HCT116 (cell line): Measurements from ENCODE around the gene CENPF.

Experiments used
- POLR2AphosphoS5 ChIP-seq: IDR thresholded peaks from 2 replicates; pipeline ENCODE4 v1.6.1; 2011; ENCODE audit warnings: mild to moderate bottlenecking, low read depth, low read length, moderate library complexity
- ZNF274 ChIP-seq: fragments of 200-500 bp; sonication (Bioruptor generic); IDR thresholded peaks from 2 replicates; pipeline ENCODE4 v1.6.1; 2014; ENCODE audit warnings: mild to moderate bottlenecking, low read depth, low read length, inconsistent platforms
- TF ChIP-seq, protein P1 (sequence below), 3 experiments: fragments of 200-600 bp in 1 of 3; sonication (generic) in 1 of 3; IDR thresholded peaks in 2 of 3; conservative IDR thresholded peaks in 1 of 3; 2 replicates each; pipeline ENCODE4 v1.5.1; 2012 to 2017; ENCODE audit warnings: low read depth in 2 of 3, low read length in 2 of 3, antibody characterized with exemption in 1 of 3, borderline replicate concordance in 1 of 3, control low read depth in 1 of 3, mild to moderate bottlenecking in 1 of 3, mixed read lengths in 1 of 3, mixed run types in 1 of 3, moderate library complexity in 1 of 3; ENCODE audit not compliant: insufficient read depth in 1 of 3

- TF ChIP-seq POLR2AphosphoS5 (no peak), ZNF274 (no peak)
- TF ChIP-seq, protein P1, sequence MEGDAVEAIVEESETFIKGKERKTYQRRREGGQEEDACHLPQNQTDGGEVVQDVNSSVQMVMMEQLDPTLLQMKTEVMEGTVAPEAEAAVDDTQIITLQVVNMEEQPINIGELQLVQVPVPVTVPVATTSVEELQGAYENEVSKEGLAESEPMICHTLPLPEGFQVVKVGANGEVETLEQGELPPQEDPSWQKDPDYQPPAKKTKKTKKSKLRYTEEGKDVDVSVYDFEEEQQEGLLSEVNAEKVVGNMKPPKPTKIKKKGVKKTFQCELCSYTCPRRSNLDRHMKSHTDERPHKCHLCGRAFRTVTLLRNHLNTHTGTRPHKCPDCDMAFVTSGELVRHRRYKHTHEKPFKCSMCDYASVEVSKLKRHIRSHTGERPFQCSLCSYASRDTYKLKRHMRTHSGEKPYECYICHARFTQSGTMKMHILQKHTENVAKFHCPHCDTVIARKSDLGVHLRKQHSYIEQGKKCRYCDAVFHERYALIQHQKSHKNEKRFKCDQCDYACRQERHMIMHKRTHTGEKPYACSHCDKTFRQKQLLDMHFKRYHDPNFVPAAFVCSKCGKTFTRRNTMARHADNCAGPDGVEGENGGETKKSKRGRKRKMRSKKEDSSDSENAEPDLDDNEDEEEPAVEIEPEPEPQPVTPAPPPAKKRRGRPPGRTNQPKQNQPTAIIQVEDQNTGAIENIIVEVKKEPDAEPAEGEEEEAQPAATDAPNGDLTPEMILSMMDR (IDR thresholded peaks at IDR 0.05 in 2 of 3, conservative IDR thresholded peaks at IDR 0.05 in 1 of 3; ENCODE audit: borderline replicate concordance in 1 of 3, insufficient read depth in 1 of 3, low read depth in 2 of 3, low read length in 2 of 3): no peak
Observed at GRCh38 chr1:214638459-214638807, 35.4 kb downstream of the CENPF start.
